GM18907 (cell line): ENCODE data around the gene MPZL2.
A peak's percentile ranks its signal among the peaks of the same experiment; 100 is the strongest.

ENCODE experiments used
- ATAC-seq: cut with Tn5 transposase; IDR thresholded peaks from one replicate; pipeline ENCODE4 v1.9.1; 2021; ENCODE audit warnings: mild to moderate bottlenecking, moderate library complexity; ENCODE audit not compliant: unreplicated experiment

MPZL2 gene

DNA sequence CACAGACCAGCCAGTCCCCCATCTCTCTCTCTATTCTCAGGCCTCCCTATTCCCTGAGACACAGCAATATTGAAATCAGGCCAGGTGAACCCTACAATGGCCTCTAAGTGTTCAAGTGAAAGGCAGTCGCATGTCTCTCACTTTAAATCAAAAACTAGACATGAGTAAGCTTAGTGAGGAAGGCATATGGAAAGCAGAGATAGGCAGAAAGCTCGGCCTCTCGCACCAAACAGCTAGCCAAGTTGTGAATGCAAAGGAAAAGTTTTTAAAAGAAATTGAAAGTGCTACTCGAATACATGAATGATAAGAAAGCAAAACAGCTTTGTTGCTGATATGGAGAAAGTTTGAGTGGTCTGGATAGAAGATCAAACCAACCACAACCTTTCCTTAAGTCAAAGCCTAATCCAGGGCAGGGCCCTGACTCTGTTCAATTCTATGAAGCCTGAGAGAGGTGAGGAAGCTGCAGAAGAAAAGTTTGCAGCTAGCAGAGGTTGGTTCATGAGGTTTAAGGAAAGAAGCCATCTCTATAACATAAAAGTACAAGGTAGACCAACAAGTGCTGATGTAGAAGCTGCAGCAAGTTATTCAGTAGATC lies 19.8 kb upstream of the MPZL2 start:
- ATAC-seq: no peak

DNA sequence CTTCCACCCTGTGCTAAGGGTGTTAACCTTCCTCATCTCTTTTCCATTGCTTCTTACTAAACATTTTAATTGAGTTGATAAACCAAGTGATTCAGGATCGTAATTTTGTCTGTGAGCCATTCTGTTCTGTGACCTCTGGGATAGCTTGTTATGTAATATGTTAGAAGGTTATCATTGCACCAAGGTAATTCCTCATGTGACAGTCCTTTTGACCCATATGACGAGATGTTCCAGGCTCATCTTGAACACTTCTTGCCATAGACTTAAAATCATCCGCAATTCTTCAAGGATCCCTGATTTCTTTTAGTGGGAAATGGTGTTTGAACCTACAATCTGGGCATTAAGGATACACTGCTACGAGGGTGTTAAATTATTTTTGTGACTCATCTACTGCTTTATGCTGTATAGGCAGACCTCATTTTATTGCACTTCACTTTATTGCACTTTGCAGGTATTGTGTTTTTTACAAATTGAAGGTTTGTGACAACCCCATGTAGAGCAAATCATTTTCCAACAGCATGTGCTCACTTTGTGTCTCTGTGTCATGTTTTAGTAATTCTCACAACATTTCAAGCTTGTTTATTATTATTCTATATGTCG lies 19.0 kb upstream of the MPZL2 start:
- ATAC-seq: no peak

GRCh38 chr11:118282606-118283005 lies 18.5 kb upstream of the MPZL2 start:
- no peak for ATAC-seq

DNA sequence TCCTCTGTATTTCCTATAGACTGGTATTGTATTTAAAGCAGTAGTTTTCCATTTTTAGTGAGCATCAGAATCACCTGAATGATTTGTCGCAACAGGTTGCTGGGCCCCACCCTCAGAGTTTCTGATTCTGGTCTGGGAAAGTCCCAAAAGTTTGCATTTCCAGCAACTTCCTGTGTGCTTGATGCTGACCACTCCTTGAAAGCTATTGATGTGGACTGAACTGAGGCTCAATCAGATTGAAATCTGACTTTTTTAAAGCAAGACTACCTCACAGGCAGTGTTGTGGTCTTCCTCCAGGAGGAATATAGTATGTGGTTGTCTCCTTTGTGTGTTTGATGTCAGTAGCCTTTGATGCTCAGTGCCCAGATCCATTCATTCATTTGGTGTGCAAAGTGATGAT lies 17.2 kb upstream of the MPZL2 start:
- no peak for ATAC-seq

GRCh38 chr11:118277312-118277711 lies 13.2 kb upstream of the MPZL2 start:
- ATAC-seq: no peak

DNA sequence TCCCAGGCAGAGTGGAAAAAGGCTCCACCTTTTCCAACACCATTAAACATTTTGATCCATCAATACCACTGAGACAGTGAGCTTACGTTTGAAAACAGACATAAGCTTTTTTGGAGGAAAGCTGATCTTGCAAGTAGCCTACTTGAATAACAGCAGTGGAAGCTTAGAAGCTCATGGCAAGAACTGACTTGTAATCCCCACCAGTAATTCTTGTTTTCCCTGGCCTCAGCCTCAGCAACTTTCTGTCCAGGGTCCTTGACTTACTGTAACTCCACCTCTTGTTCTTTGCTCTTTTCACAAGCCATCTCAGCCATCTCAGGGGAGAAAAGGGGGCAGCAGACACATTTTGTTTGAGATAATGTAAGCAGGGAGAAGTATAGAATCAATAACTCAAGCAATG lies 12.3 kb upstream of the MPZL2 start:
- ATAC-seq: no peak

DNA sequence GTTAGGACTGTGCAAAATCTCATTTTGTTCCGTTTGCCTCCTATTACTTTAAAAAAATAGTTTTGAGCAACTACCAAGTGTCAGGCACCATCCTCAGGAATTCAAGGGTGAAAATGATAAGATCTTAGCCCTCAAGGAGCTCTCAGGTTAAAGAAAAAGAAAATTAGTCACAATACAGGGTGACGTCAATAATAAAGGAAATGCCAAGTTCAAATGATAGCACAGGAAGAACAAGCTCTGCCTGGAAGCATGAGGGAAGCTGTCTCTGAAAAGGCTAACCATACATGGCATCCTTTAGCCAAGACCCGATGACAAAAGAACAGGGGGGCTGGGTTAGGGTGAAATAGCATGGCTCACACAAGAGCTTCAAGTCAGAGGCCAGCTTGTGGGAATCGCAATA lies 11.1 kb upstream of the MPZL2 start:
- no peak for ATAC-seq

- no peak for ATAC-seq
Measured at GRCh38 chr11:118274186-118274585, 10.1 kb upstream of the MPZL2 start.

DNA sequence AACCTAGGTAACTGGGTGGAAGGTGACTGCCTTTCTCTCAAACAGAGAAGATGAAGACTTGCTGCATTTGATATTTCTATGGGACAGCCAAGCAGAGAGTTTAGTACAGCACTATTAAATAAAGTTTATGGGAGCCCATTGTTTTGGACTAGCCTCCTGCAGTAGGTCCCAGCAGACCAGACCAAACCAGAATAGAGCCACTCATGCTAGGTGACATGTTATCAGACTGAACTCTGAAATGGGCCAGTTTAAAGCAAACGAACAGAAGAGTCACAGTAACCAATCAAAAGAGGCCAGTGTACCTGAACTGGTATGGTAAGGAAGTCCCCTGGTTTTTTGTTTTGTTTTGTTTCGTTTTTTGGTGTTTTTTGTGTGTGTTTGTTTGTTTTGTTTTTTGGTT lies 7.9 kb upstream of the MPZL2 start:
- no peak for ATAC-seq

GRCh38 chr11:118267486-118267885 lies 3.4 kb upstream of the MPZL2 start:
- no peak for ATAC-seq

DNA sequence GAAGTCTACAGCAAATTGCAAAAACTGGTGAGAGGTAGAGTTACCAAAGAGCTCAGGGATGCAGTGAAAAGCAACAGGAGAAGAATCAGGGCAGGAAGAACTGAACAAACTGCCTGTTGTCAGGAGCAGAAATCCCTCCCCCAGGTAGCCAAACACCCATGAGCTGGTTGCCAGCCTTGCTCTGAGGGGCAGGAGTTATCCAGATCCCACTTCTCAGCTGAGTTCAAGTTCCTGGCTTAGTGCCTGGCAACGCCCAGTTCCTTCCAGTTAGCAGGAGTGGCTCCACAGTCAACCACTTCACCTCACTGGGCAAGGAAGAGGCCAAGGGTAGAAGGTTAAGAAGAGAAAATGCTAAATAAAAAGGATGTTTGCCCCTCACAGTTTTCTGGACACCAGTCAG lies 1.9 kb upstream of the MPZL2 start:
- no peak for ATAC-seq

DNA sequence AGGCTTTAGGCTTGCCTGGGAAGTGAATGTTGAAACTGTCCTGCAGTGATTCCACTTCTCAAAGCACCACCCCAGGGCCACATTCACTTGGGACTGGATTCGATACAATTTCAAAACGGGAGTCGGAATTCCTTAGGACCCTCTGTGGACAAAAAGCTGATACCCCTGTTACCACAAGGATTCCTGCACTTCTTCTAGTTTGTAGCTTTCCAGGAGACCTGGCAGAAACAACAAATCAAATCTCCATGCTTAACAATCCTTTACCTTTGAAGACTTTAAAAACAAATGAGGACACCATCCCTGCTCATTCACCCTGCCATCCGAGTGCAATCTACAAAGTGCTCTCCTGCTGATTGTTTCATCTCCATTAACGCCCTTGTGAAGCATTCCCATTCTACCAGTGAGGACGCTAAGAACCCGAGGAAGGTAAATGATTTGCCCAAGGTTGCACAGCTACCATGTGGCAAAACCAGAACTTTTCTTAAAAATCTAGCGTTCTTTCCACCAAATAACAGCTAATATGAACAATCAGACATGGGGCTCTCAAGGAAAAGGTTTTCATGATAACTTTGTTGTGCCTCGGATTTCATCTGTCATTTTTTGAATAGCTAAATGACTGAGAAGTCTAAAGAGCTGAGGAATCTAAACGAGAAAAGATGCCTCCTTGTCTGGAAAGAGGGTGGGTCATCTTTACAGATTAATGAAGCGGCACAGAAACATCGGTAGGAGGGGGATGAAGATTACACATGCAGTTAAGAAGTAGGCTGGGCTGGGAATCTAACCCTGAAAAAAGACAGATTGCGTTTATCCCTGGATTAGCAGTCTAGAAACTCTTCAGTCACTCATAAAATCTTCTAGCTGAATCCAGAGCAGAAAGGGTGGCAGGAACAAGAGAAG lies 720 bp upstream of the MPZL2 start:
- no peak for ATAC-seq

GRCh38 chr11:118263112-118263511 lies 985 bp downstream of the MPZL2 start:
- no peak for ATAC-seq

- ATAC-seq: no peak
Measured at GRCh38 chr11:118260353-118260752, 3.7 kb downstream of the MPZL2 start.

GRCh38 chr11:118259138-118259537 lies 5.0 kb downstream of the MPZL2 start:
- no peak for ATAC-seq

GRCh38 chr11:118258410-118258809 lies 5.7 kb downstream of the MPZL2 start:
- ATAC-seq: no peak

GRCh38 chr11:118252688-118253087 lies 11.4 kb downstream of the MPZL2 start:
- peak; percentile 26 for ATAC-seq

GRCh38 chr11:118251858-118252652 lies 12.0 kb downstream of the MPZL2 start, which contains the start of gene MPZL3:
MPZL3 (minus strand) TSS chr11:118252365; CDS start chr11:118252294, 71 bp downstream.
- peak; percentile 68 for ATAC-seq

DNA sequence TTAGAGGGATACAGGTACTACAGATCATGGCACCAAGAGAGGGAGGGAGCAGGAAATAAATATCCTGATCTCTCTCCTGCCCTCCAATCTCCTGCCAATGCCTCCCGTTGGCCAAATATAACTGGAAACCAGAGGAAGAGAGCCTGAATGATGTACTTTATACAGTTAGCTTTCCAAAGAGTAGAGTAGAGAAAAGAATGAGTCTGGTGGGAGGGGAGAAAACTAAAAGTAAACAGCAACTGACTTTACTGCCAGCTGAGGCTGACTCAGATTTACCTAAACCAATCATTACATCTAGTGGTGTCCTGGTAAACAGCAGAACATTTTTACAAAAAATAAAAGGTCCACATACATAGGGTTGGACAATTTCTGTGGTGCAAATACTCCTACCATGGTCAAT lies 17.1 kb downstream of the MPZL2 start:
- no peak for ATAC-seq

DNA sequence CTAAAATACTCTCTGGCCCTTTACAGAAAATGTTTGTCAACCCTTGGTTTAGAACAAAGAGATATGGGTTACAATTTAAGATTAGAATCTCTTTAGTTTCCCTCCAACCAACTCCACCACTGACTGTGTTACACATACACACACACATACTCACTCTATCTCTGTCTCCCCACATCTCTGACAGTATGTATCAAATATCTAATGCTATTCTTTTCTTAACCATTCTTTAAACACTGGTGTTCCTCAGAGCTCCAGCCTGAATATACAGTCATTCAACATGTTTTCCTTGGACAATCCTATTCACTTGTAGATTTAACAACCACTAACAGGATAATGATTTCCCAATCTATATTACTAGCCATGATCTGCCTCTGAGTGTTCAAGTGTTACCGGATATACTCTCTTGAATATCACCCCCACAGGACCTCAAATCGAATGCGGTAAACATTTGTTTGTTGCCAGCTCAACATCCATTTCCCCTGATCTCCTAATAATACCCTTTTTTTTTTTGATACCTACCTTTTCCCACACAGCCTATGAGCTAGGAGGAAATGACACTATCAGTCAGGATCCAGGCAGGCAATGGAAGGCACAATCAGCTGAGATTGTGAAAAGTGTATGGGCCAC lies 18.0 kb downstream of the MPZL2 start:
- ATAC-seq: no peak
